ENCODE measurements around the gene CLMN. TPM values are rescaled to one million over a fixed set of nuclear protein-coding genes. Genes with fewer than 3 reads are reported as not detected.

The CLMN gene
- total and polyA plus RNA-seq, 10 of the 15 experiments (the other 5 are each of a cell fraction or from before 2014, with no cell fraction given): 7.8 to 49.3 (median 18.5) TPM

DNA sequence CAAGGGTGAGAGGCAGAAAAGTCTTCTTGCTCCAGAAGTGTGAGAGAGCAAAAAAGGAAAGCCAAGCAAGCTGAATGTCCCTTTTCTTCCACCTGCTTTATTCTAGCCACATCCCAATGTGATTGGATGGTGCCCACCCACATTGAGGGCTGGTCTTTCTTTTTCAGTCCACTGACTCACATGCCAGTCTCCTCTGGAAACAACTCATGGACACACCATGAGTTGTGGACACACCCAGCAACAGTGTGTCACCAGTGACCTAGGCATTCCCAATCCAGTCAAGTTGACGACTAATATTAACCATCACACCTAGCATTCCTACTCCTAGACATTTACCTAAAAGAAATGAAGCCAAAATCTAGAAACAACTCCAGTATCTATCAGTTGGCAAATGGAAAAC, 155.2 kb downstream of the CLMN start:
- RAD21 ChIA-PET (ENCODE audit: unreplicated experiment): no interaction called here
- no peaks in the 10 kb centered on the region for H3K27me3 ChIP-seq (replicated peaks in 1 of 2; ENCODE audit: control insufficient read depth in 2 of 2, insufficient read depth in 2 of 2, low read length in 1 of 2)
- BruUV-seq (replicated peaks): no TSS peak
- no peak overlapping the region for H3K4me3 ChIP-seq
- POLR2A ChIA-PET: no interaction called here
- H3K36me3 ChIP-seq (ENCODE audit: control insufficient read depth in 2 of 2, insufficient read depth in 2 of 2, low read length in 1 of 2): no peaks in the 10 kb centered on the region
- H3K9ac ChIP-seq (ENCODE audit: control insufficient read depth, insufficient read depth, low read length): no peak overlapping the region
- no peak for TF ChIP-seq CBX3 (IDR thresholded peaks at IDR 0.05; ENCODE audit: borderline replicate concordance, low read depth)
- no peak for TF ChIP-seq FOXK2 (IDR thresholded peaks at IDR 0.05)
- TF ChIP-seq STAT3 (IDR thresholded peaks at IDR 0.05; ENCODE audit: low read depth, low read length): no peak
- 97% methylated on average over 1 of the region's 1 CpG for WGBS (ENCODE audit: insufficient coverage, insufficient replicate concordance, low lambda C conversion rate, missing lambda C conversion rate)
- H3K27ac ChIP-seq (ENCODE audit: control insufficient read depth, insufficient read depth): no peak overlapping the region
- H3K9me3 ChIP-seq (replicated peaks; ENCODE audit: control insufficient read depth, insufficient read depth, low read length): peaks cover 2% of the 10 kb centered on the region
- H2AFZ ChIP-seq (ENCODE audit: control insufficient read depth, low read depth, low read length): no peak overlapping the region
- H3K4me1 ChIP-seq (ENCODE audit: control insufficient read depth, insufficient read depth, low read length): no peaks in the 10 kb centered on the region
- SMC1A ChIA-PET (ENCODE audit: uncharacterized antibody, unreplicated experiment): interaction anchor here (1.1 kb wide), 1 partner anchor 68 kb away, joined by 3 read pairs; no protein-coding TSS in a partner anchor
- FAIRE-seq (no peak), DNase-seq (ENCODE audit: low read depth, low spot score) (no peak), ATAC-seq (no peak)
- no peaks in the 10 kb centered on the region for H4K20me1 ChIP-seq (ENCODE audit: control insufficient read depth, insufficient read depth)
- in situ Hi-C loops (cut with MboI) (no loop called here), intact Hi-C loops (cut with micrococcal nuclease; ENCODE audit: unreplicated experiment) (no loop called here)
- no peaks in the 10 kb centered on the region for H3K79me2 ChIP-seq (ENCODE audit: control insufficient read depth, insufficient read depth, low read length)
- CTCF ChIA-PET: no interaction called here
- no peak overlapping the region for H3K4me2 ChIP-seq (ENCODE audit: control insufficient read depth, insufficient read depth)

GRCh38 chr14:95163666-95164065, 156.0 kb downstream of the CLMN start:
- Histone ChIP-seq H3K4me1 (ENCODE audit: control insufficient read depth, insufficient read depth, low read length) (peaks cover 3% of the 10 kb centered on the region; the same call in 1 of the 2 replicates), H3K79me2 (ENCODE audit: control insufficient read depth, insufficient read depth, low read length) (no peaks in the 10 kb centered on the region), H3K36me3 (ENCODE audit: control insufficient read depth in 2 of 2, insufficient read depth in 2 of 2, low read length in 1 of 2) (no peaks in the 10 kb centered on the region), H3K9me3 (replicated peaks; ENCODE audit: control insufficient read depth, insufficient read depth, low read length) (peaks cover 2% of the 10 kb centered on the region), H3K27me3 (replicated peaks in 1 of 2; ENCODE audit: control insufficient read depth in 2 of 2, insufficient read depth in 2 of 2, low read length in 1 of 2) (no peaks in the 10 kb centered on the region), H3K9ac (ENCODE audit: control insufficient read depth, insufficient read depth, low read length) (no peak overlapping the region), H3K4me2 (ENCODE audit: control insufficient read depth, insufficient read depth) (no peak overlapping the region), H2AFZ (ENCODE audit: control insufficient read depth, low read depth, low read length) (no peak overlapping the region), H3K27ac (ENCODE audit: control insufficient read depth, insufficient read depth) (no peak overlapping the region), H4K20me1 (ENCODE audit: control insufficient read depth, insufficient read depth) (no peaks in the 10 kb centered on the region), H3K4me3 (no peak overlapping the region)
- ATAC-seq (no peak), DNase-seq (ENCODE audit: low read depth, low spot score) (no peak), FAIRE-seq (no peak)
- TF ChIP-seq LARP7 (IDR thresholded peaks at IDR 0.05) (no peak), NR2C1 (IDR thresholded peaks at IDR 0.05) (no peak), ZNF217 (IDR thresholded peaks at IDR 0.05) (no peak), DPF2 (IDR thresholded peaks at IDR 0.05) (no peak), NFXL1 (IDR thresholded peaks at IDR 0.05; ENCODE audit: borderline replicate concordance) (no peak), MTA3 (IDR thresholded peaks at IDR 0.05; ENCODE audit: borderline replicate concordance, low read length) (no peak)
- ChIA-PET POLR2A (no interaction called here), SMC1A (ENCODE audit: uncharacterized antibody, unreplicated experiment) (no interaction called here), RAD21 (ENCODE audit: unreplicated experiment) (no interaction called here), CTCF (no interaction called here)
- BruUV-seq (replicated peaks): no TSS peak
- intact Hi-C loops (cut with micrococcal nuclease; ENCODE audit: unreplicated experiment): no loop called here
- WGBS (ENCODE audit: insufficient coverage, insufficient replicate concordance, low lambda C conversion rate, missing lambda C conversion rate): 77% methylated on average over 3 of the region's 3 CpGs
- in situ Hi-C loops (cut with MboI): no loop called here

All from GM12878 (cell line).